H1 (cell line): ENCODE measurements around the gene IGSF9B. TPM values are rescaled to one million over a fixed set of nuclear protein-coding genes. Genes with fewer than 3 reads are reported as not detected.
A peak's percentile ranks its signal among the peaks of the same experiment; 100 is the strongest.

Source experiments
- CTCF ChIA-PET: fragments of 300-600 bp; sonication (Branson Sonifier 250); formaldehyde crosslinking; loops from one replicate; lab custom pipeline; 2021; ENCODE audit not compliant: partially characterized antibody; lab: Charles Lee
- POLR2A ChIA-PET: fragments of 300-600 bp; sonication (Branson Sonifier 250); formaldehyde crosslinking; loops from one replicate; lab custom pipeline; 2021; ENCODE audit warnings: inconsistent platforms; ENCODE audit not compliant: partially characterized antibody; lab: Charles Lee
- DNase-seq, 2 experiments: peaks; one replicate each; pipeline versions ENCODE4 v3.0.0 to v3.0.0-alpha.2; 2010 to 2022; ENCODE audit warnings: low spot score in 2 of 2, low read depth in 1 of 2, mixed read lengths in 1 of 2
- FAIRE-seq: peaks from 2 replicates; lab custom pipeline; 2011; peaks lifted over from hg19 to GRCh38; lab: Jason Lieb, UNC
- H2AFZ ChIP-seq: 2 replicates; pipeline ENCODE4 v1.8.1; 2012; ENCODE audit warnings: low read length, inconsistent platforms
- H2AK5ac ChIP-seq: 2 replicates; pipeline ENCODE4 v1.6.1; 2013; ENCODE audit warnings: low read depth, low read length
- H2BK120ac ChIP-seq: replicated peaks from 2 replicates; pipeline ENCODE3; 2013; ENCODE audit warnings: low read depth, low read length, inconsistent platforms
- H2BK12ac ChIP-seq: 2 replicates; pipeline ENCODE4 v1.6.1; 2013; ENCODE audit warnings: low read depth, low read length
- H2BK15ac ChIP-seq: 2 replicates; pipeline ENCODE4 v1.6.1; 2013; ENCODE audit warnings: low read length
- H2BK20ac ChIP-seq: 2 replicates; pipeline ENCODE4 v1.6.1; 2013; ENCODE audit warnings: low read length
- H2BK5ac ChIP-seq: 2 replicates; pipeline ENCODE4 v1.6.1; 2013; ENCODE audit warnings: low read depth, low read length
- H3K14ac ChIP-seq: 2 replicates; pipeline ENCODE4 v1.6.1; 2013; ENCODE audit warnings: inconsistent platforms; ENCODE audit not compliant: insufficient read length
- H3K18ac ChIP-seq: 2 replicates; pipeline ENCODE4 v1.6.1; 2013; ENCODE audit warnings: low read length; ENCODE audit errors: extremely low read depth
- H3K23ac ChIP-seq: 2 replicates; pipeline ENCODE4 v1.6.1; 2013; ENCODE audit warnings: inconsistent platforms; ENCODE audit not compliant: insufficient read length
- H3K23me2 ChIP-seq: 2 replicates; pipeline ENCODE4 v1.6.1; 2013; ENCODE audit warnings: low read depth, low read length
- H3K27ac ChIP-seq: 2 replicates; pipeline ENCODE4 v1.6.1; 2011; ENCODE audit warnings: low read depth, low read length, inconsistent platforms
- H3K27me3 ChIP-seq, 4 experiments: replicated peaks in 1 of 4; 1 replicate in 1 of 4; 2 replicates in 3 of 4; pipeline versions ENCODE4 v1.6.1 to v1.8.1; 2011 to 2013; ENCODE audit warnings: low read length in 3 of 4, mild to moderate bottlenecking in 3 of 4, inconsistent platforms in 2 of 4, mixed read lengths in 2 of 4, moderate library complexity in 1 of 4; ENCODE audit not compliant: control insufficient read depth in 3 of 4, insufficient read depth in 3 of 4; ENCODE audit errors: extremely low read depth in 1 of 4
- H3K36me3 ChIP-seq, 4 experiments: 2 replicates each; pipeline versions ENCODE4 v1.6.1 to v1.8.1; 2011 to 2013; ENCODE audit warnings: mild to moderate bottlenecking in 4 of 4, low read length in 3 of 4, moderate library complexity in 2 of 4, control low read depth in 1 of 4, inconsistent platforms in 1 of 4; ENCODE audit not compliant: insufficient read depth in 4 of 4, control insufficient read depth in 2 of 4
- H3K4ac ChIP-seq: replicated peaks from 2 replicates; pipeline ENCODE3; 2013; ENCODE audit warnings: low read length, low read depth, mixed read lengths, inconsistent platforms; ENCODE audit not compliant: insufficient read length
- H3K4me1 ChIP-seq, 4 experiments: replicated peaks in 1 of 4; 1 replicate in 1 of 4; 2 replicates in 3 of 4; pipeline versions ENCODE4 v1.6.1 to v1.8.1; 2011 to 2013; ENCODE audit warnings: low read length in 3 of 4, inconsistent platforms in 2 of 4, mixed read lengths in 1 of 4; ENCODE audit not compliant: insufficient read depth in 4 of 4, control insufficient read depth in 3 of 4
- H3K4me2 ChIP-seq, 2 experiments: 2 replicates each; pipeline versions ENCODE4 v1.6.1 to v1.8.1; 2011 to 2013; ENCODE audit warnings: low read depth in 2 of 2, low read length in 2 of 2, control low read depth in 1 of 2, inconsistent platforms in 1 of 2, mild to moderate bottlenecking in 1 of 2; ENCODE audit not compliant: insufficient read depth in 1 of 2
- H3K4me3 ChIP-seq, 4 experiments: fragments of 200-600, 300-600 bp in 1 of 4; sonication (generic), shearing (Covaris generic), sonication (Bioruptor Twin) in 1 of 4; 2 replicates each; pipeline versions ENCODE4 v1.5.1 to v1.8.1; 2011 to 2016; ENCODE audit warnings: low read length in 4 of 4, low read depth in 3 of 4, control low read depth in 2 of 4, inconsistent platforms in 2 of 4, mild to moderate bottlenecking in 2 of 4, mixed read lengths in 1 of 4, moderate library complexity in 1 of 4; ENCODE audit not compliant: insufficient read depth in 2 of 4; ENCODE audit errors: extremely low read depth in 1 of 4
- H3K56ac ChIP-seq: replicated peaks from 2 replicates; pipeline ENCODE3; 2013; ENCODE audit warnings: low read depth, mild to moderate bottlenecking, mixed read lengths, low read length, inconsistent platforms; ENCODE audit not compliant: insufficient read length
- H3K79me1 ChIP-seq: 2 replicates; pipeline ENCODE4 v1.6.1; 2013; ENCODE audit warnings: low read depth, low read length, control low read depth
- H3K79me2 ChIP-seq, 2 experiments: 2 replicates each; pipeline versions ENCODE4 v1.6.1 to v1.8.1; 2012 to 2013; ENCODE audit warnings: low read length in 2 of 2, mild to moderate bottlenecking in 2 of 2, inconsistent platforms in 1 of 2; ENCODE audit not compliant: insufficient read depth in 2 of 2, control insufficient read depth in 1 of 2
- H3K9ac ChIP-seq, 4 experiments: replicated peaks in 1 of 4; 1 replicate in 1 of 4; 2 replicates in 3 of 4; pipeline versions ENCODE4 v1.6.1 to v1.8.1; 2011 to 2013; ENCODE audit warnings: low read depth in 3 of 4, low read length in 3 of 4, control low read depth in 2 of 4, mild to moderate bottlenecking in 2 of 4, moderate library complexity in 2 of 4, inconsistent platforms in 1 of 4; ENCODE audit errors: extremely low read depth in 1 of 4
- H3K9me3 ChIP-seq, 2 experiments: 2 replicates each; pipeline versions ENCODE4 v1.6.1 to v1.8.1; 2012 to 2013; ENCODE audit warnings: mild to moderate bottlenecking in 2 of 2, moderate library complexity in 2 of 2, control low read depth in 1 of 2, inconsistent platforms in 1 of 2, low read depth in 1 of 2, low read length in 1 of 2, mixed read lengths in 1 of 2; ENCODE audit not compliant: insufficient read depth in 2 of 2
- H4K20me1 ChIP-seq, 2 experiments: replicated peaks in 1 of 2; 2 replicates each; pipeline versions ENCODE3 to v1.8.1; 2011 to 2013; ENCODE audit warnings: inconsistent platforms in 2 of 2, low read length in 2 of 2, mild to moderate bottlenecking in 1 of 2; ENCODE audit not compliant: insufficient read depth in 2 of 2, control insufficient read depth in 1 of 2
- H4K5ac ChIP-seq: 2 replicates; pipeline ENCODE4 v1.6.1; 2013; ENCODE audit warnings: low read length, low read depth, mixed read lengths, inconsistent platforms; ENCODE audit not compliant: insufficient read length
- H4K8ac ChIP-seq: 2 replicates; pipeline ENCODE4 v1.8.0; 2013; ENCODE audit warnings: mild to moderate bottlenecking, moderate library complexity, low read length, inconsistent platforms; ENCODE audit not compliant: insufficient read depth; ENCODE audit errors: extremely low read depth
- H4K91ac ChIP-seq: replicated peaks from 2 replicates; pipeline ENCODE3; 2013; ENCODE audit warnings: low read length, mixed read lengths, inconsistent platforms; ENCODE audit not compliant: insufficient read length
- CTCF ChIP-seq, 3 experiments: IDR thresholded peaks; 1 replicate in 2 of 3; 2 replicates in 1 of 3; pipeline versions ENCODE4 v1.5.1 to v1.6.1; 2011; ENCODE audit warnings: low read length in 3 of 3, mild to moderate bottlenecking in 3 of 3, inconsistent platforms in 2 of 3, low read depth in 1 of 3, moderate library complexity in 1 of 3; ENCODE audit not compliant: insufficient read depth in 1 of 3; ENCODE audit errors: control extremely low read depth in 1 of 3
- JUND ChIP-seq: IDR thresholded peaks from 2 replicates; pipeline ENCODE4 v1.6.1; 2011; ENCODE audit warnings: mild to moderate bottlenecking, improper control_type of control experiment, low read length
- MAX ChIP-seq: IDR thresholded peaks from 2 replicates; pipeline ENCODE4 v1.6.1; 2012; ENCODE audit warnings: inconsistent platforms
- NRF1 ChIP-seq: IDR thresholded peaks from 2 replicates; pipeline ENCODE4 v1.6.1; 2011; ENCODE audit warnings: mild to moderate bottlenecking, low read depth, low read length, improper control_type of control experiment
- SP4 ChIP-seq: IDR thresholded peaks from 2 replicates; pipeline ENCODE4 v1.6.1; 2012; ENCODE audit warnings: low read length, inconsistent platforms
- TBP ChIP-seq: IDR thresholded peaks from 2 replicates; pipeline ENCODE4 v1.6.1; 2011; ENCODE audit warnings: low read depth, low read length, improper control_type of control experiment
- WGBS, 2 experiments: shearing (Covaris generic) in 1 of 2; methylation state at CpG; one replicate each; pipeline versions ENCODE4 v1.1.6 to v1.1.7; 2013 to 2015; ENCODE audit warnings: low lambda C conversion rate in 2 of 2, mixed read lengths in 2 of 2, inconsistent platforms in 1 of 2, low coverage in 1 of 2, missing lambda C conversion rate in 1 of 2; ENCODE audit not compliant: insufficient replicate concordance in 2 of 2, insufficient coverage in 1 of 2, insufficient read length in 1 of 2; ENCODE audit errors: extremely low coverage in 1 of 2, missing lambda C conversion rate in 1 of 2; 5-methylcytosine and 5-hydroxymethylcytosine counted together
- polyA plus RNA-seq, 7 experiments: library from polyadenylated mRNA; depleted of rRNA in 3 of 7; stranded (reverse) in 5 of 7; unstranded in 2 of 7; fragments of >200 nt in 5 of 7; fragments of 200-250 nt in 2 of 7; gene quantifications; 1 replicate in 5 of 7; 2 replicates in 1 of 7; 4 replicates in 1 of 7; pipeline versions ENCODE4 v1.2.1 to v1.2.3, GENCODE V29; 2011 to 2013; ENCODE audit warnings: missing spikeins in 2 of 7, mixed read lengths in 2 of 7
- total RNA-seq: library from RNA; stranded (reverse); fragmentation: NEBNext Ultra II Directional; extraction: Animal tissue kit (Norgen Biotek cat#: 25700); gene quantifications from 2 replicates; pipeline ENCODE4 v1.2.1, GENCODE V29; 2021
- TF ChIP-seq, protein P1 (sequence below): IDR thresholded peaks from 2 replicates; pipeline ENCODE4 v1.6.1; 2012; ENCODE audit warnings: low read length, inconsistent platforms

IGSF9B gene
- total and polyA plus RNA-seq, 2 of the 8 experiments (the other 6 are each of a cell fraction or from before 2014, with no cell fraction given) = 16.5 to 49.2 TPM

DNA sequence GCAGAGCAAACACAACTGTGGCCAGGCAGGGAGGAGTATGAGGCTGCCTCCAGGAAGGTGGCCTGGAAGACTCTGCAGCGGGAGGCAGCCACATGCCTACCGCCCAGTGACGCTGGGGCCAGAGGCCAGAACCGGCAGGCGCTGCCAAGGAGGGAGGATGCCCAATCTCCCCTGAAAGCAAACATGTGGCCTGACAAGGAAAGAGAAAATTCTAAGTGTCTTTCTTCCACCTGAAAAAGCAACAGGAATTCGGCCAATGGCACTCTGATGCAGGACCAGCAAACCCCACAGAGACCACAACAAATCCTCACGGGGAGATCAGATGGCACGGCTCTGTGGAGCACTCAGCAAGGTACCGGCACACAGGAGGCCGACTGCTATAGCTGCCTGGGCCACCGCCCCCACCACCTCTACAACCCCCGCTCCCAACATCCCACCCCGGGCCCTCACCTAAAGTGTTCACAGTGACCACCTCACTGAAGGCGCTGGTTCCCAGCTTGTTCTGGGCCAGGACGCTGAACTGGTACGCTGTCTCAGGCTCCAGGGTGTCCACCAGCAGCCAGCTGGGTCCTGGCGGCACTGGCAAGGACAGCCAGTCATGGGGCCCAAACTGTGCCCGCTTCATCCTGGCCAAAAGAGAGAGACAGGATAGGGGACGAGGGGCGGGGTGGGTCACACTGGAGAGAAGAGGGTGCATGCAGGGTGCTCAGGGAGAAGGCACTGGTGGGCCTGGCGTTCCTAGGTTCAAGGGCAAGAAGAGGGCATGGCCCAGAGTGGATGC lies 30.1 kb downstream of the IGSF9B start:
- Histone ChIP-seq H2BK120ac (no peak overlapping the region), H3K27ac (no peak overlapping the region), H2BK15ac (no peak overlapping the region), H3K4me3 (no peak overlapping the region), H4K5ac (no peak overlapping the region), H2BK12ac (no peak overlapping the region), H3K23ac (no peak overlapping the region), H4K8ac (0 out of 2 replicates have a peak overlapping the region, but pooled peaks have one; percentile 82), H2AFZ (no peak overlapping the region), H3K4me1 (peaks cover 0 to 2% (median 0%) of the 10 kb centered on the region in 4 experiments; a peak in 4 of 7 replicates), H3K9me3 (no peaks in the 10 kb centered on the region), H2BK20ac (no peak overlapping the region), H3K36me3 (peaks cover 8 to 27% (median 19%) of the 10 kb centered on the region in 4 experiments; a peak in 6 of 8 replicates), H3K23me2 (no peaks in the 10 kb centered on the region), H3K18ac (no peak overlapping the region), H3K79me1 (0 out of 2 replicates have a peak, but pooled peaks cover 2% of the 10 kb centered on the region), H3K9ac (no peak overlapping the region), H3K14ac (no peak overlapping the region), H3K79me2 (no peaks in the 10 kb centered on the region), H3K4ac (no peak overlapping the region), H4K20me1 (peaks cover 2 to 13% of the 10 kb centered on the region in 2 experiments), H2BK5ac (no peak overlapping the region), H2AK5ac (no peak overlapping the region), H3K4me2 (no peak overlapping the region), H4K91ac (no peak overlapping the region), H3K27me3 (no peaks in the 10 kb centered on the region), H3K56ac (no peak overlapping the region)
- ChIA-PET CTCF (interaction anchor here (1.0 to 4.4 kb wide), 33 partner anchors 8 to 255 kb away, joined by 3 to 52 read pairs (median 8); no protein-coding TSS in a partner anchor), POLR2A (interaction anchor here (1.4 kb wide), 1 partner anchor 25 kb away, joined by 3 read pairs; no protein-coding TSS in a partner anchor)
- DNase-seq (no peak), FAIRE-seq (no peak)
- WGBS, 2 experiments = 94% methylated on average over 14 of the region's 21 CpGs; no CpG with 5 or more reads in 1 of the 2 experiments
- TF ChIP-seq SP4 (no peak), TBP (no peak), NRF1 (no peak), MAX (no peak), CTCF (IDR thresholded peaks at IDR 0.05; ENCODE audit: control extremely low read depth in 1 of 3, insufficient read depth in 1 of 3, low read depth in 1 of 3, low read length in 3 of 3) (no peak), JUND (no peak)
- TF ChIP-seq, protein P1, sequence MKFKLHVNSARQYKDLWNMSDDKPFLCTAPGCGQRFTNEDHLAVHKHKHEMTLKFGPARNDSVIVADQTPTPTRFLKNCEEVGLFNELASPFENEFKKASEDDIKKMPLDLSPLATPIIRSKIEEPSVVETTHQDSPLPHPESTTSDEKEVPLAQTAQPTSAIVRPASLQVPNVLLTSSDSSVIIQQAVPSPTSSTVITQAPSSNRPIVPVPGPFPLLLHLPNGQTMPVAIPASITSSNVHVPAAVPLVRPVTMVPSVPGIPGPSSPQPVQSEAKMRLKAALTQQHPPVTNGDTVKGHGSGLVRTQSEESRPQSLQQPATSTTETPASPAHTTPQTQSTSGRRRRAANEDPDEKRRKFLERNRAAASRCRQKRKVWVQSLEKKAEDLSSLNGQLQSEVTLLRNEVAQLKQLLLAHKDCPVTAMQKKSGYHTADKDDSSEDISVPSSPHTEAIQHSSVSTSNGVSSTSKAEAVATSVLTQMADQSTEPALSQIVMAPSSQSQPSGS = no peak
